AG09319 (cell line): ENCODE measurements around the gene TLR6.

Experiments used
- DNase-seq: peaks from one replicate; pipeline ENCODE4 v3.0.0-alpha.2; 2010; ENCODE audit warnings: low read depth; ENCODE audit errors: extremely low read depth
- TF ChIP-seq, protein P1 (sequence below): IDR thresholded peaks from 2 replicates; pipeline ENCODE4 v1.5.1; 2011; ENCODE audit warnings: low read depth, mild to moderate bottlenecking, inconsistent platforms, low read length, moderate library complexity

Gene TLR6

DNA sequence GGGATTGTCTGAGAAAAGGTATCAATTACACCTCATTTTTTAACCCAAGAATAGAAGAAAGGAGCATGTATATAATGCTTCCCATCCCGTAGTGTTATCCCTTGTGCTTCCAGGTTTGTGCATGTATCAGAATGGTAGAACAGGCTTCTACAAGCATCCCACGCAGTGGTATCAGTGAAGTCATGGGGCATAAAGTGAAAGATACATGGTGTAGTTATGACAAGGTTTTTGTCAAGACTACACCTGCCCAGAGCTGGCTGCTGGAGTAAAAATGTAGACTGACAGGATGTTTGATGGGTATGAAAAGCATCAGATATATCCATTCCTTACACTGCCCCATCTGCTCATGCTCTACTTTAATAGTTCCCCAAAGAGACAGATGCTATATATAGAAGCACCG lies 61.5 kb downstream of the TLR6 start:
- no peak for DNase-seq
- TF ChIP-seq, protein P1, sequence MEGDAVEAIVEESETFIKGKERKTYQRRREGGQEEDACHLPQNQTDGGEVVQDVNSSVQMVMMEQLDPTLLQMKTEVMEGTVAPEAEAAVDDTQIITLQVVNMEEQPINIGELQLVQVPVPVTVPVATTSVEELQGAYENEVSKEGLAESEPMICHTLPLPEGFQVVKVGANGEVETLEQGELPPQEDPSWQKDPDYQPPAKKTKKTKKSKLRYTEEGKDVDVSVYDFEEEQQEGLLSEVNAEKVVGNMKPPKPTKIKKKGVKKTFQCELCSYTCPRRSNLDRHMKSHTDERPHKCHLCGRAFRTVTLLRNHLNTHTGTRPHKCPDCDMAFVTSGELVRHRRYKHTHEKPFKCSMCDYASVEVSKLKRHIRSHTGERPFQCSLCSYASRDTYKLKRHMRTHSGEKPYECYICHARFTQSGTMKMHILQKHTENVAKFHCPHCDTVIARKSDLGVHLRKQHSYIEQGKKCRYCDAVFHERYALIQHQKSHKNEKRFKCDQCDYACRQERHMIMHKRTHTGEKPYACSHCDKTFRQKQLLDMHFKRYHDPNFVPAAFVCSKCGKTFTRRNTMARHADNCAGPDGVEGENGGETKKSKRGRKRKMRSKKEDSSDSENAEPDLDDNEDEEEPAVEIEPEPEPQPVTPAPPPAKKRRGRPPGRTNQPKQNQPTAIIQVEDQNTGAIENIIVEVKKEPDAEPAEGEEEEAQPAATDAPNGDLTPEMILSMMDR: no peak

DNA sequence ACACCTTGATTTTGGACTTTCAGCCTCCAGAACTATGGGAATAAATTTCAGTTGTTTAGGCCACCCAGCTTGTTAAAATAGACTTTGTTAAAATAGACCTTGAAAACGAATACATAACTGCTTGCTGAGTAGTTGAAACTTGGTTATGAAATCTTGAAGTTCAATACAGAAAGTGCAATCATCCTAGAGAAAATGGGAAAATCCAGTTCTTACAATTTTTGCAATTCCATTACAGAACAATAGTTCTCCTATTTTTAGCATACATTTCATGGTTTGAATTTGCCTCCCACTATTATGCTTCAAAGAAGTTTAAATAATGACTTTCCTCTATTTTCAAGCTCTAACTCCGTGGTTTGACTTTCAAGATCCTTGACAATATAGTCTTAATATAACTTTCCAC lies 62.6 kb downstream of the TLR6 start:
- DNase-seq: no peak

DNA sequence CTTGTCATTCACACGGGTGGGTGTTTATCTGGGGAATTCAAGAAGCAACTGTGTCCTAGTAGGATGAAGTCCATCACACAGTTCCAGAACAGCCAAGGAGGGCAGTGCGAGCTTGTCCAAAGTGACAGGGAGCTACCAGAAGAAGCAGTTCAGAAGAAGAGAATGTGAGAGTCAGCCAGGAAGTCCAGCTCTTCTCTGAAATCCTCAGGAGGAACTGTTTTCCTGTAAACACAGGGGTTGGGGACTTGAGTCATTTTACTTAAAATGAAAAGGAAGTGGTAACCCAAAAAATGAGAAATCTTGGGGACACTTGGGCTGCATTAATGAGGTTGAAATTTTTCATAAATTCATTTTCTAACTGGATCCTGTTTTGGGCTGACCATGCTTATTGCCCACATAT lies 65.6 kb downstream of the TLR6 start:
- no peak for DNase-seq
- TF ChIP-seq, protein P1: no peak

More for the DNA sequence above, 62.6 kb downstream of the TLR6 start:
- TF ChIP-seq, protein P1: no peak

DNA sequence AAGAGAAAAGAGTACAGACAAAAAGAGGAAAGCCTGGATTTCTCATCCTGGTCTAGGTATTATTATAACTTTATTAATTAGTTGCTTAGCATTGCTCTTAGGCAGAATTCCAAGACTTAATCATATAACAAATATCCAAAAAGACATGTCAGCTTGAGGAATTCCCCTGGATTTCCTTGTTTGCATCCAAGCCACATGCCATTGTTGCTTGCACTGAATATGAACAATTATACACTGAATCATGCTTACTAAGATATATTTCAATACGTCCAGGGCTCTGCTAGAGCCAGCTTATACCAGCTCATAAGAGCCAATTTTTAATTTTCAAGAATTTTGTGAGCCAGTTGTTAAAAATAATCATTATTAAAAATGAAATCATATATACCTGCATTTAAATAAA lies 68.3 kb downstream of the TLR6 start:
- TF ChIP-seq, protein P1: no peak

DNA sequence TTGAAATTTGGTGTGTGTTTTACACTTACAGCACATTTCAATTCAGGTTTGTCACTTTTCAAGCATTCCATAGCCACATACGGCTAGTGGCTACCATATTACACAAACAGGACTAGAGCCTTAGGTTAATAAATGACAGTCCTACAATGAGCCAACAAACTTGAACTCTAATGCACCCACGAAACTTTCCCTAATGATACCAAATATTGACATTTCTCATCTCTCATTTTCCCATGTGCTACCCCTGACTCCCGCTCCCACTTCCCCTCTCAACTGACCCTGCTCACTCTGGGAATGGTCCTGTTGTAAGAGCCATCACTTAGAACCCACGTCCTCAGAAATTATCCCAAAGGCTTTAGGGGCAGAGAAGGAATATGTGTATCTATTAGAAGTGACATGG lies 68.9 kb downstream of the TLR6 start:
- TF ChIP-seq, protein P1: no peak

More for the DNA sequence above, 68.3 kb downstream of the TLR6 start:
- no peak for DNase-seq

DNA sequence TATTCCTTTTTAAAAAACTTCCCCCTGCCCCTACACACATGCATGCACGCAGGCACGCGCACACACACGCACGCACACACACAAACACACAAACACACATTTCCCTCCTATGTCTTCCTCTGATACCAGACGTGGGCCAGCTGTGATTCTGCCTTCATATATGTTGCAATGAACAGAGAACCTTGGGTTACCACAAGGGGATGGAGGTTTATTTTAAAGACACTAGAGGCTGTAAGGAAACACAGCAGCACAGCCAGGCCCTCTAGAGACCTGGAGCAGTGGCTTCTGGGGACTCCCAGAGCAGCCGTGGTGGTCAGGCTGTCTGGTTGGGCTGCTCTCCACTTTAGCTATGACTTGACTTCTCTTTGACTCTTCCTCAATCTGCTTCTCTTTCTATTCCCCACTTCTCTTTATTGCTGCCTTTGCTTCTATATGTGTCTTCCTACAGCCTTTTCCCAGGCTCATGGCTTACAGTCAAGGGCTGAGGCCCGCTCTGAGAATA lies 70.7 kb downstream of the TLR6 start:
- DNase-seq: no peak
- TF ChIP-seq, protein P1: no peak

More for the DNA sequence above, 68.9 kb downstream of the TLR6 start:
- no peak for DNase-seq

DNA sequence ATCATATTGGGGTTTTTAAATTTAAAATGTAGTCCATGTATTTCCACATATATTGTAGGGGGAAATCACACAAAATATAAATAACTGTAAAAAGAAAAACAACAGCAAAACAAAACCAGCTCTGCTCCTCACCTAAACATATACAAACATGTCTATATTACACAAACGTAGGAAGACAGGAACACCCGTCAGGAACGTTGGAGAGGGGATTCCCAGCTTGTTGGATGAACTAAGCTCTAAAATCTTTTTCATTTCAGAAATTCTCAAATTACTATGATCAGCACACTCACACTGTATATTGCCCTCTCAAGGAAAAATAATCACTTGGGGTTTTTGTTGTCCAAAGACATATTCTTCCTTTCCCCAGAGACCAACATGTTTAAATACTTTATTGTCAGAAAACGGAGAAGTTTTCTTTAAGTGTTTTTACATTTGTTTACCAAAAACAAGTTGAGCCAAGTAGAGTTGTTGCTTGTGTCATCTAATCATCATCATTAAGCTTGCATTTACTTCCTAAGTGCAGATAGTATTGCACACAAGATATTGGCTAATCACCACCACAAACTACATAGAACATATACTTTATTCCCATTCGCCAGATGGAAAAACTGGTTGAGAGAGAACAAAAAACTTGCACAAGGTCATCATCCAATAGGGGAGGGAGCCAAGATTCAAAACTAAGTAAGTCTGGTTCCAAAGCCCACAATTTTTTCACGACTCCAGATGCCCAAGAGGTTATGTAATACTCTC lies 71.4 kb downstream of the TLR6 start:
- TF ChIP-seq, protein P1: no peak
- no peak for DNase-seq
